Fibroblast of lung (primary cell): Measurements from ENCODE around the gene AKAP3. TPM values are rescaled to one million over a fixed set of nuclear protein-coding genes. Genes with fewer than 3 reads are reported as not detected.

Source experiments
- DNase-seq, 2 donors: peaks; one replicate each; pipeline versions ENCODE4 v3.0.0 to v3.0.0-alpha.2; 2010; ENCODE audit warnings: low read depth in 2 of 2
- H2AFZ ChIP-seq: 2 replicates; pipeline ENCODE4 v1.5.1; 2012; ENCODE audit warnings: low read length, control low read depth, inconsistent platforms
- H3K27ac ChIP-seq: 2 replicates; pipeline ENCODE4 v1.5.1; 2011; ENCODE audit warnings: low read length, control low read depth; ENCODE audit not compliant: insufficient read depth
- H3K27me3 ChIP-seq: 2 replicates; pipeline ENCODE4 v1.5.1; 2011; ENCODE audit warnings: mild to moderate bottlenecking, low read length; ENCODE audit not compliant: control insufficient read depth, insufficient read depth
- H3K36me3 ChIP-seq: 2 replicates; pipeline ENCODE4 v1.5.1; 2011; ENCODE audit warnings: low read length; ENCODE audit not compliant: control insufficient read depth, insufficient read depth
- H3K4me1 ChIP-seq: 2 replicates; pipeline ENCODE4 v1.5.1; 2011; ENCODE audit warnings: low read length; ENCODE audit not compliant: control insufficient read depth, insufficient read depth; ENCODE audit errors: extremely low read depth
- H3K4me2 ChIP-seq: 2 replicates; pipeline ENCODE4 v1.5.1; 2011; ENCODE audit warnings: low read length, control low read depth; ENCODE audit not compliant: insufficient read depth; ENCODE audit errors: extremely low read depth
- H3K4me3 ChIP-seq, 4 experiments: fragments of 200-600 bp in 1 of 4; sonication (generic) in 1 of 4; replicated peaks in 1 of 4; 2 replicates each; pipeline ENCODE4 v1.5.1; 2011 to 2016; ENCODE audit warnings: low read length in 4 of 4, low read depth in 3 of 4, mild to moderate bottlenecking in 3 of 4, control low read depth in 2 of 4, inconsistent platforms in 1 of 4, mixed read lengths in 1 of 4; ENCODE audit not compliant: insufficient read depth in 1 of 4; ENCODE audit errors: control extremely low read depth in 1 of 4
- H3K79me2 ChIP-seq: 2 replicates; pipeline ENCODE4 v1.5.1; 2012; ENCODE audit warnings: mild to moderate bottlenecking, low read length, inconsistent platforms; ENCODE audit not compliant: control insufficient read depth, insufficient read depth
- H3K9ac ChIP-seq: 2 replicates; pipeline ENCODE4 v1.5.1; 2011; ENCODE audit warnings: mild to moderate bottlenecking, low read length, control low read depth; ENCODE audit not compliant: insufficient read depth
- H3K9me3 ChIP-seq: 2 replicates; pipeline ENCODE4 v1.5.1; 2012; ENCODE audit warnings: low read depth, low read length; ENCODE audit not compliant: control insufficient read depth, insufficient read depth
- H4K20me1 ChIP-seq: 2 replicates; pipeline ENCODE4 v1.5.1; 2011; ENCODE audit warnings: low read length; ENCODE audit not compliant: control insufficient read depth, insufficient read depth; ENCODE audit errors: extremely low read depth
- CTCF ChIP-seq, 2 donors: IDR thresholded peaks in 1 of 2; conservative IDR thresholded peaks in 1 of 2; 1 replicate in 1 of 2; 2 replicates in 1 of 2; pipeline ENCODE4 v1.5.1; 2011 to 2012; ENCODE audit warnings: low read length in 2 of 2, control low read depth in 1 of 2, inconsistent platforms in 1 of 2, low read depth in 1 of 2, mild to moderate bottlenecking in 1 of 2
- EZH2 ChIP-seq: IDR thresholded peaks from 2 replicates; pipeline ENCODE4 v1.5.1; 2012; ENCODE audit warnings: low read length, control low read depth, mild to moderate bottlenecking; ENCODE audit errors: missing control alignments
- polyA plus RNA-seq, 2 donors: library from polyadenylated mRNA; depleted of rRNA in 1 of 2; stranded (reverse) in 1 of 2; unstranded in 1 of 2; fragments of >200 nt; gene quantifications; 2 replicates each; pipeline ENCODE4 v1.2.1, GENCODE V29; 2011 to 2012; ENCODE audit warnings: missing spikeins in 1 of 2
- total RNA-seq: library from RNA; depleted of rRNA; stranded (reverse); fragments of >200 nt; gene quantifications from 2 replicates; pipeline ENCODE4 v1.2.1, GENCODE V29; 2014

Gene AKAP3
- total and polyA plus RNA-seq, 2 donors (not counting 1 experiment from before 2014, with no cell fraction given): 1.1 to 2.8 TPM

GRCh38 chr12:4579305-4580102 is 69.3 kb downstream of the AKAP3 start:
- no peaks in the 10 kb centered on the region for H3K4me1 ChIP-seq
- DNase-seq: peak in 1 of 2 donors; percentile 15
- no peak for TF ChIP-seq EZH2
- TF ChIP-seq CTCF (conservative IDR thresholded peaks at IDR 0.05 in 1 of 2, IDR thresholded peaks at IDR 0.05 in 1 of 2; ENCODE audit: low read depth in 1 of 2, low read length in 2 of 2): peak; percentile 29 to 35
- no peaks in the 10 kb centered on the region for H3K79me2 ChIP-seq
- no peaks in the 10 kb centered on the region for H3K9me3 ChIP-seq
- H4K20me1 ChIP-seq: no peaks in the 10 kb centered on the region
- no peak overlapping the region for H3K4me2 ChIP-seq
- no peak overlapping the region for H2AFZ ChIP-seq
- no peak overlapping the region for H3K4me3 ChIP-seq
- peaks cover 4% of the 10 kb centered on the region for H3K27me3 ChIP-seq
- no peak overlapping the region for H3K27ac ChIP-seq
- H3K9ac ChIP-seq: no peak overlapping the region
- no peaks in the 10 kb centered on the region for H3K36me3 ChIP-seq

DNA sequence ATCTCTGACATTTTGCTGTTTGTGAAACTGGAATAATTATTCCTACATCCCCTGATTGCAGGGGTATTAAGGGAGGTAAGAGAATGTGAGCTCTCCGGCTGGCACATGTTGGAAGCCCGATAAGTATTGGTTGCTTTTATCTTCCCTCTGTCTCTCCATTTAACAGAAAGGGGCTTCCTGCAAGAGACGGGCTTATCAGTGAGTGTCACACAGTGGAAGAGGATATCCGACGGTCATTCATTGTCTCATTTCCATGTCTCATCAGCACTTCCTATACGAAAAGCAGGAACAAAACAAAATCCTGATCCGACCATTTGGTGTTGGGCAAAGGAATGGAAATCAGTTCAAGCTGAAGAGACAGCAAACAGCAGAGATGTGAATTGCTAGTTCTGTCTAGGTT is 76.2 kb downstream of the AKAP3 start:
- Histone ChIP-seq H3K4me3 (no peak overlapping the region), H3K9ac (no peak overlapping the region), H3K4me2 (no peak overlapping the region), H3K36me3 (no peaks in the 10 kb centered on the region), H3K9me3 (no peaks in the 10 kb centered on the region), H2AFZ (no peak overlapping the region), H3K27me3 (no peaks in the 10 kb centered on the region), H3K4me1 (no peaks in the 10 kb centered on the region), H3K27ac (no peak overlapping the region), H4K20me1 (no peaks in the 10 kb centered on the region), H3K79me2 (no peaks in the 10 kb centered on the region)
- no peak for DNase-seq
- no peak for TF ChIP-seq EZH2
- no peak for TF ChIP-seq CTCF (conservative IDR thresholded peaks at IDR 0.05 in 1 of 2, IDR thresholded peaks at IDR 0.05 in 1 of 2; ENCODE audit: low read depth in 1 of 2, low read length in 2 of 2)

DNA sequence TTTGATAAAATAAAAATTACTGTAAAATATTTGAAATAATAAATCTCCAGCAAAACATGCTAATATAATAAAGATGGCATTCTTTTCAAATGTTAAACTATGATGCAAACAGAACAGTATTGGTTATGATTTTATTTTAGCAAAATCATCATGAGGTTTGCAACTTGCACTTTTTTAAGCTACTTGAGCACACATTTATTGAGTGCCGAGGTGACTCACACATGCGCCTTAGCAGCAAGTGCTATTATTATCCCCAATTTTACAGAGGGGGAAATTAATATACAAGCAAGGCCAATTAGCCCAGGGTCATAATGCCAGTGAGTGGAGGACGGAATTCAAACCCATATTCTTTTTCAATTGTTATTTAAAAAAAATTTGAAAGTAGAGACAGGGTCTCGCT is 79.6 kb downstream of the AKAP3 start:
- no peak for DNase-seq
- H3K27me3 ChIP-seq: no peaks in the 10 kb centered on the region
- H3K27ac ChIP-seq: no peak overlapping the region
- H3K79me2 ChIP-seq: no peaks in the 10 kb centered on the region
- H3K36me3 ChIP-seq: no peaks in the 10 kb centered on the region
- no peak for TF ChIP-seq CTCF (conservative IDR thresholded peaks at IDR 0.05 in 1 of 2, IDR thresholded peaks at IDR 0.05 in 1 of 2; ENCODE audit: low read depth in 1 of 2, low read length in 2 of 2)
- TF ChIP-seq EZH2: no peak
- no peak overlapping the region for H3K4me2 ChIP-seq
- H3K9ac ChIP-seq: no peak overlapping the region
- no peak overlapping the region for H2AFZ ChIP-seq
- no peak overlapping the region for H3K4me3 ChIP-seq
- H4K20me1 ChIP-seq: no peaks in the 10 kb centered on the region
- no peaks in the 10 kb centered on the region for H3K9me3 ChIP-seq
- H3K4me1 ChIP-seq: no peaks in the 10 kb centered on the region
